B cell (primary cell): ENCODE measurements around the gene TP53AIP1. TPM values are rescaled to one million over a fixed set of nuclear protein-coding genes. Genes with fewer than 3 reads are reported as not detected.

Source experiments
- ATAC-seq: fragments of 200-7000 bp; cut with Tn5 transposase; one replicate; pipeline ENCODE4 v1.10.0; 2021; ENCODE audit warnings: low read depth, mild to moderate bottlenecking, moderate number of reproducible peaks, moderate library complexity
- CTCF ChIA-PET: fragments of 350-600 bp; sonication (Branson Sonifier 250); formaldehyde crosslinking; loops from one replicate; lab custom pipeline; 2021; ENCODE audit warnings: antibody characterized with exemption, inconsistent platforms; lab: Charles Lee
- POLR2A ChIA-PET: fragments of 350-600 bp; sonication (Branson Sonifier 250); formaldehyde crosslinking; loops from one replicate; lab custom pipeline; 2021; ENCODE audit warnings: antibody characterized with exemption; lab: Charles Lee
- DNase-seq: peaks from one replicate; pipeline ENCODE4 v3.0.0; 2013
- H2AFZ ChIP-seq: 2 replicates; pipeline ENCODE4 v1.6.1; 2012; ENCODE audit warnings: mild to moderate bottlenecking, low read depth, low read length; ENCODE audit not compliant: insufficient read depth, poor library complexity, severe bottlenecking
- H3K27ac ChIP-seq, 2 donors: 1 replicate in 1 of 2; 2 replicates in 1 of 2; pipeline ENCODE4 v1.5.1; 2012 to 2013; ENCODE audit warnings: low read length in 2 of 2, mild to moderate bottlenecking in 2 of 2, moderate library complexity in 1 of 2
- H3K27me3 ChIP-seq, 4 experiments: fragments of 200-600 bp in 1 of 4; sonication (generic) in 1 of 4; replicated peaks in 1 of 4; 1 replicate in 2 of 4; 2 replicates in 2 of 4; pipeline versions ENCODE4 v1.6.1 to v1.7.0; 2013 to 2016; ENCODE audit warnings: low read length in 3 of 4, mild to moderate bottlenecking in 2 of 4, mixed read lengths in 1 of 4, moderate library complexity in 1 of 4; ENCODE audit not compliant: insufficient read depth in 4 of 4, control insufficient read depth in 3 of 4; ENCODE audit errors: control extremely low read depth in 1 of 4
- H3K36me3 ChIP-seq, 2 experiments: replicated peaks in 1 of 2; 1 replicate in 1 of 2; 2 replicates in 1 of 2; pipeline versions ENCODE4 v1.6.1 to v1.7.1; 2013; ENCODE audit warnings: low read length in 1 of 2; ENCODE audit not compliant: insufficient read depth in 2 of 2, control insufficient read depth in 1 of 2; ENCODE audit errors: control extremely low read depth in 1 of 2, extremely low read depth in 1 of 2
- H3K4me1 ChIP-seq, 2 donors: fragments of 200-600 bp in 1 of 2; sonication (generic) in 1 of 2; 1 replicate in 1 of 2; 2 replicates in 1 of 2; pipeline versions ENCODE4 v1.5.1 to v1.6.1; 2013 to 2017; ENCODE audit warnings: low read length in 2 of 2; ENCODE audit not compliant: control insufficient read depth in 2 of 2, insufficient read depth in 2 of 2
- H3K4me2 ChIP-seq: replicated peaks from 2 replicates; pipeline ENCODE3; 2012; ENCODE audit warnings: mild to moderate bottlenecking, low read depth, low read length; ENCODE audit not compliant: poor library complexity, severe bottlenecking
- H3K4me3 ChIP-seq, 5 experiments: fragments of 200-600 bp in 1 of 5; sonication (generic) in 1 of 5; 1 replicate in 3 of 5; 2 replicates in 2 of 5; pipeline versions ENCODE4 v1.5.1 to v1.7.0; 2011 to 2016; ENCODE audit warnings: low read length in 4 of 5, mild to moderate bottlenecking in 4 of 5, low read depth in 2 of 5, control low read depth in 1 of 5, moderate library complexity in 1 of 5; ENCODE audit not compliant: insufficient read depth in 1 of 5; ENCODE audit errors: control extremely low read depth in 1 of 5, extremely low read depth in 1 of 5
- H3K79me2 ChIP-seq: fragments of 200-600 bp; sonication (generic); one replicate; pipeline ENCODE4 v1.6.0; 2016; ENCODE audit warnings: low read length; ENCODE audit not compliant: control insufficient read depth, insufficient read depth
- H3K9ac ChIP-seq: fragments of 200-600 bp; sonication (generic); 2 replicates; pipeline ENCODE4 v1.6.1; 2017; ENCODE audit warnings: mild to moderate bottlenecking, low read length, moderate library complexity
- H3K9me3 ChIP-seq, 3 donors: one replicate each; pipeline versions ENCODE4 v1.6.1 to v1.7.1; 2013; ENCODE audit warnings: low read length in 2 of 3; ENCODE audit not compliant: control insufficient read depth in 2 of 3, insufficient read depth in 1 of 3; ENCODE audit errors: control extremely low read depth in 1 of 3
- H4K20me1 ChIP-seq: 2 replicates; pipeline ENCODE4 v1.6.0; 2012; ENCODE audit warnings: mild to moderate bottlenecking, low read length; ENCODE audit not compliant: insufficient read depth, control insufficient read depth, poor library complexity, severe bottlenecking
- H3K27ac Mint-ChIP-seq: one replicate; pipeline ENCODE4 v1.8.0; 2021; ENCODE audit warnings: mixed read lengths
- H3K27me3 Mint-ChIP-seq: one replicate; pipeline ENCODE4 v1.8.0; 2021; ENCODE audit warnings: mixed read lengths
- H3K4me1 Mint-ChIP-seq: one replicate; pipeline ENCODE4 v1.8.0; 2021; ENCODE audit warnings: mixed read lengths
- H3K4me3 Mint-ChIP-seq: one replicate; pipeline ENCODE4 v1.8.0; 2021; ENCODE audit warnings: mixed read lengths
- H3K9me3 Mint-ChIP-seq: one replicate; pipeline ENCODE4 v1.8.0; 2022; ENCODE audit warnings: mixed read lengths; ENCODE audit not compliant: insufficient read depth
- CTCF ChIP-seq: fragments of 200-600 bp; IDR thresholded peaks from one replicate; pipeline ENCODE4 v1.8.0; 2022; ENCODE audit warnings: antibody characterized with exemption, mild to moderate bottlenecking
- EZH2 ChIP-seq: IDR thresholded peaks from 2 replicates; pipeline ENCODE4 v1.6.1; 2012; ENCODE audit warnings: borderline replicate concordance, low read depth, mild to moderate bottlenecking, moderate library complexity, low read length; ENCODE audit not compliant: insufficient read depth, poor library complexity, severe bottlenecking
- WGBS: methylation state at CpG from one replicate; pipeline ENCODE4 v1.1.5; 2013; ENCODE audit warnings: missing lambda C conversion rate; ENCODE audit not compliant: insufficient coverage; 5-methylcytosine and 5-hydroxymethylcytosine counted together
- intact Hi-C: fragments of 100-400 bp; cut with micrococcal nuclease; formaldehyde crosslinking; loops from one replicate; pipeline ENCODE4 v1.10.0; 2022
- polyA plus RNA-seq: library from polyadenylated mRNA; depleted of rRNA; stranded (reverse); fragments of >200 nt; gene quantifications from 2 replicates; pipeline ENCODE4 v1.2.3, GENCODE V29; 2012
- total RNA-seq, 2 donors: library from RNA; stranded (reverse); fragments of 120-200 nt in 1 of 2; gene quantifications; 1 replicate in 1 of 2; 2 replicates in 1 of 2; pipeline versions ENCODE4 v1.2.3 to v1.2.4, GENCODE V29; 2013 to 2022

The TP53AIP1 gene
- total and polyA plus RNA-seq, 2 donors (not counting 1 experiment from before 2014, with no cell fraction given): 0.04 to 0.12 TPM

DNA sequence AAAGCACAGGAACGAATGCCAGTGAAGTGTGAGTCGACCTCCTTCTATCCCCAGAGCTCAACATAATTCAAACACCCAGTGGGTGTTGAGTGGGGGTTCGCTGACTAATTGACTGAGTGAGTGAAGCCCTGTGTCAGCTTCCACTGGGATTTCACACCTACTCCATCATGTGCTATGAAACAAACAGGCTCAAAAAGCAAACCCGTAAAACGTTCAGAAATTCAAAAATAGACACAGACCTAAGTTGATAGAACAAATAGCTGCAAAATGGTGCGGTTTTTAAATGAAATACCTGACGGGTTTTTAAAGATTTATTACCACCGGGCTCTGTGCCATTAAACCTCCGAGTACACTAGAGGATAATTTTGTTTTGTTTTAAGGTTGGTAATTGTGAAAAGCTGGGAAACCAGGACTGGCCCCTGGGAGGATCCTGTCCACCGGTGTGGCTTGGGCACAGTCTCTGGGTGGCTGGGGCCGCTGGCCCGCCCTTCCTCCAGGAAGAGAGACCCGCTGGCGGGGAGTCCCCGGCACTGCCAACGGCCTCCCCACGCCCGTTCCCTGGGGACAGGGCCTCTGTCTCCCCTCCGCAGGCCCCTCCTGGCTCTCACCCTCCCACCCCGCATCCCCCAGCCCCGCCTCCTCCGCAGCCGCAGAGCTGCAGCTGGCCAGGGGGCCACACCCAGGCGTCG, 37.9 kb downstream of the TP53AIP1 start:
- H3K27me3 Mint-ChIP-seq: peaks cover 76% of the 10 kb centered on the region
- peak; percentile 47 for DNase-seq
- Histone ChIP-seq H3K27me3 (peaks cover 0 to 95% (median 60%) of the 10 kb centered on the region in 4 experiments), H4K20me1 (no peaks in the 10 kb centered on the region), H3K4me3 (peak overlapping the region; percentile 11 to 81 (median 59)), H3K9ac (peak overlapping the region; percentile 67), H3K36me3 (no peaks in the 10 kb centered on the region), H3K4me1 (peaks cover 21 to 28% of the 10 kb centered on the region in 2 donors), H3K4me2 (peak overlapping the region; percentile 97), H3K9me3 (peaks cover 0 to 9% (median 3%) of the 10 kb centered on the region in 3 donors), H3K27ac (no peak overlapping the region), H2AFZ (peak overlapping the region; percentile 74), H3K79me2 (no peaks in the 10 kb centered on the region)
- peaks cover 26% of the 10 kb centered on the region for H3K4me1 Mint-ChIP-seq
- intact Hi-C loops: no loop called here
- POLR2A ChIA-PET: interaction anchor here (0.6 kb wide), 1 partner anchor 240 kb away, joined by 7 read pairs; no protein-coding TSS in a partner anchor
- peak overlapping the region; percentile 41 for H3K27ac Mint-ChIP-seq
- TF ChIP-seq CTCF (no peak), EZH2 (no peak)
- 7% methylated on average over 7 of the region's 25 CpGs for WGBS
- H3K4me3 Mint-ChIP-seq: peak overlapping the region; percentile 81
- ATAC-seq: peak; percentile 74
- H3K9me3 Mint-ChIP-seq: no peaks in the 10 kb centered on the region
- CTCF ChIA-PET: interaction anchor here (1.0 to 9.4 kb wide), 7 partner anchors 12 to 747 kb away, joined by 3 to 89 read pairs (median 11); partner anchors contain the start of gene KCNJ5

GRCh38 chr11:128904303-128904655, 38.4 kb downstream of the TP53AIP1 start:
- POLR2A ChIA-PET: no interaction called here
- TF ChIP-seq CTCF: no peak
- TF ChIP-seq EZH2: no peak

More at GRCh38 chr11:128904303-128904655, 38.4 kb downstream of the TP53AIP1 start:
- H3K27me3 Mint-ChIP-seq: peaks cover 76% of the 10 kb centered on the region
- peak overlapping the region; percentile 81 for H3K4me3 Mint-ChIP-seq
- peaks cover 26% of the 10 kb centered on the region for H3K4me1 Mint-ChIP-seq
- H3K27me3 ChIP-seq: peaks cover 0 to 95% (median 63%) of the 10 kb centered on the region in 4 experiments
- CTCF ChIA-PET: interaction anchor here (1.0 to 9.4 kb wide), 6 partner anchors 12 to 746 kb away, joined by 3 to 89 read pairs (median 16); partner anchors contain the start of gene KCNJ5
- no peaks in the 10 kb centered on the region for H3K79me2 ChIP-seq
- H3K4me2 ChIP-seq: peak overlapping the region; percentile 97
- H3K9me3 Mint-ChIP-seq: no peaks in the 10 kb centered on the region
- intact Hi-C loops: no loop called here
- H4K20me1 ChIP-seq: no peaks in the 10 kb centered on the region
- no peak overlapping the region for H3K27ac ChIP-seq
- no peak overlapping the region for H3K4me3 ChIP-seq
- ATAC-seq (no peak), DNase-seq (no peak)
- H3K9me3 ChIP-seq: peaks cover 0 to 9% (median 3%) of the 10 kb centered on the region in 3 donors
- H3K9ac ChIP-seq: no peak overlapping the region
- H3K4me1 ChIP-seq: peaks cover 21 to 28% of the 10 kb centered on the region in 2 donors
- peak overlapping the region; percentile 37 for H3K27ac Mint-ChIP-seq
- WGBS: 76% methylated on average over 13 of the region's 14 CpGs
- H3K36me3 ChIP-seq: no peaks in the 10 kb centered on the region
- H2AFZ ChIP-seq: no peak overlapping the region
